Gastrocnemius medialis (tissue), 4 donors: ENCODE data around the gene SRRM3. TPM values are rescaled to one million over a fixed set of nuclear protein-coding genes. Genes with fewer than 3 reads are reported as not detected.
"Not testable (repeated sequence)": the region's sequence is repeated elsewhere in the genome, so short reads cannot be mapped to it uniquely, and the experiment has no call there.

ENCODE experiments used
- ATAC-seq, 2 donors: fragments of 150-250 bp; one replicate each; pipeline ENCODE4 v1.9.1; 2016
- DNase-seq, 2 donors: peaks; one replicate each; pipeline ENCODE4 v3.0.0-alpha.2; 2019
- H3K27ac ChIP-seq, 4 donors: fragments of 200-600 bp; sonication (generic); 1 replicate in 1 of 4; 2 replicates in 3 of 4; pipeline ENCODE4 v1.5.1; 2016 to 2018; ENCODE audit warnings: mild to moderate bottlenecking in 2 of 4, moderate library complexity in 1 of 4
- H3K27me3 ChIP-seq, 3 donors: fragments of 200-600 bp; sonication (generic) in 2 of 3; 1 replicate in 1 of 3; 2 replicates in 2 of 3; pipeline versions ENCODE4 v1.5.1 to v1.6.0; 2016 to 2019; ENCODE audit warnings: mild to moderate bottlenecking in 1 of 3, moderate library complexity in 1 of 3
- H3K36me3 ChIP-seq, 2 donors: fragments of 200-600 bp; sonication (generic) in 1 of 2; one replicate each; pipeline ENCODE4 v1.5.1; 2017 to 2018
- H3K4me1 ChIP-seq, 2 donors: fragments of 200-600 bp; sonication (generic) in 1 of 2; one replicate each; pipeline ENCODE4 v1.5.1; 2016 to 2017; ENCODE audit warnings: mild to moderate bottlenecking in 2 of 2
- H3K4me3 ChIP-seq, 4 donors: fragments of 200-600 bp; sonication (generic) in 3 of 4; 1 replicate in 1 of 4; 2 replicates in 3 of 4; pipeline ENCODE4 v1.5.1; 2016 to 2019; ENCODE audit warnings: mild to moderate bottlenecking in 2 of 4
- H3K9me3 ChIP-seq, 3 donors: fragments of 200-600 bp; sonication (generic) in 2 of 3; 1 replicate in 1 of 3; 2 replicates in 2 of 3; pipeline ENCODE4 v1.5.1; 2016 to 2019
- CTCF ChIP-seq, 5 experiments: fragments of 450-650 bp in 3 of 5; fragments of 200-600 bp in 2 of 5; sonication (generic) in 2 of 5; IDR thresholded peaks in 4 of 5; conservative IDR thresholded peaks in 1 of 5; 1 replicate in 4 of 5; 2 replicates in 1 of 5; pipeline ENCODE4 v1.5.1; 2016 to 2019; ENCODE audit warnings: antibody characterized with exemption in 5 of 5, mild to moderate bottlenecking in 3 of 5, moderate library complexity in 3 of 5
- POLR2A ChIP-seq, 2 donors: fragments of 450-650 bp; IDR thresholded peaks; one replicate each; pipeline ENCODE4 v1.6.1; 2017; ENCODE audit warnings: antibody characterized with exemption in 2 of 2, mild to moderate bottlenecking in 2 of 2, moderate library complexity in 2 of 2
- in situ Hi-C, 4 donors: fragments of 200-750 bp; cut with MboI; loops; one replicate each; pipeline versions ENCODE4 v1.15.0 to v1.8.0; 2017; ENCODE audit warnings: low sequenced_read_pairs in 4 of 4
- intact Hi-C: fragments of 100-400 bp; cut with DNase I; formaldehyde crosslinking; loops from one replicate; pipeline ENCODE4 v1.15.1; 2023; ENCODE audit warnings: low total_unique reads
- total RNA-seq, 4 donors: library from RNA; depleted of rRNA; stranded (reverse); fragments of >200 nt; gene quantifications; one replicate each; pipeline versions ENCODE4 v1.1.0 to v1.2.3, GENCODE V29; 2016

Gene SRRM3
- total RNA-seq, 4 donors from 2014 or later, result 0.53 to 1.2 (median 0.84) TPM

DNA sequence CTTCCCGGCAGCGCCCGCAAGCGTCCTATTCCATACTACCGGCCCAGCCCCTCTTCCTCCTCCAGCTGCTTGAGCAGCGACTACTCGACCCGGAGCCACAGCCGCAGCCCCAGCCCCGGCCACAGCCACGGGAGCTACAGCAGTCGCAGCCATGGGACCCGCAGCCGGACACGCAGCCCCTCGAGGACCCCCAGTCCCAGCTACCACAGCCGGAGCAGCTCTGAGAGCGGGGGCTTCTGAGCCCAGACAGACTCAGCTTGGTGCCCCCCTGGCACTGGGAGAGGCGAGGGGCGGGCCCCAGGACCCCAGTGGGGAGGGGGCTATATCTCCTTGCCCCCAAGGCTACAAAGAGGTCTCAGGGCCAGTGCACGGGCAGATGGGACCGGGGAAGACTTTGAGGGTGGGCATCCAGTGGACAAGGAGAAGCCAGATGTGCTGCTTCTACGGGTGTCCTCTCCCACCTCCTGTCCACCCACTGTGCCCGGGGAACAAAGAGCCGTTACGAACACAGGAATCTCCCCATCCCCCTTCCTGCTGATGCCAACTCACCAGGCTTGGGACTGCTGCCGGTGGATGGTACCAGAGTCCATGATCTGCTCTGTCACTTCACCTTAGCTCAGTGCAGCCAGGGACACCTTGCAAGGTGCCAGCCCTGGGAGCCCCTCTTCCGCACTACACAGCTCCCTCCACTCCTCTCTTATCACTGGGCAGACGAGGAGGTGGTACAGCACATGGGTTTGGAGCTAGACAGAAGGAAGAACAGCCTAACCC, 84.1 kb downstream of the SRRM3 start:
- peaks cover 21 to 24% (median 22%) of the 10 kb centered on the region in 3 donors for H3K27me3 ChIP-seq
- H3K9me3 ChIP-seq, result no peaks in the 10 kb centered on the region
- TF ChIP-seq POLR2A (IDR thresholded peaks at IDR 0.05), result no peak
- no peak for TF ChIP-seq CTCF (IDR thresholded peaks at IDR 0.05 in 4 of 5, conservative IDR thresholded peaks at IDR 0.05 in 1 of 5)
- H3K36me3 ChIP-seq, result no peaks in the 10 kb centered on the region
- no peak overlapping the region for H3K4me3 ChIP-seq
- in situ Hi-C loops (loop anchor here in 2 of 4 donors (10.0 kb wide), 2 partner anchors 101 to 111 kb away; no protein-coding TSS in a partner anchor), intact Hi-C loops (no loop called here)
- H3K4me1 ChIP-seq, result peaks cover 4 to 5% of the 10 kb centered on the region in 2 donors
- no peak for DNase-seq
- no peak for ATAC-seq
- H3K27ac ChIP-seq, result no peak overlapping the region

DNA sequence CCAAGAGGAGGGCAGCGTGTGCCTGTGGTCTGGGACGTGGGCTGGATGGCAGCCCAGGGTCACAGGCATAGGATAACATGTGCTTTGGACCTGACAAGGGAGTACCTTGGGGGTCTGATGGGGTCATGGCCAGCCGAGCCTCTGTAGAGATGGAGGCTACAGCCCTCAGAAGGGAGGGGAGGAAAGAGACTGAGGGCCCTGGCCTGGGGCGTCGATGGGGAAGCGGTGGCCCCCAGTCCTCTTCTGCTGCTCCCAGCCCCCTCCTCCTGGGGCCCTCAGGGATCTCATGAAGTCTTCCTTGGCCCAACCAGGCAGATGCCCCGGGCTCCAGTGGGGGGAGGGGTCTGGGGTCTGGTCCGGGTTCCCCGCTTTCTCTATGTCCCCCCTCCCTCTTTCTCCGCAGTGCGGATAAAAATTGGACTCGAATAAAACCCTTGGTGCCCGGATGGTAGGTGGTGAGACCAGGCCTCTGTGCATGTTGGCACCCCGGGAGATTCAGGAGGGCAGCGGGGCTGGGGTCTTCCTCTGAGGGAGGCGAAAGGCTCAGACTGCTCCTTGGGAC, 85.2 kb downstream of the SRRM3 start:
- no peak overlapping the region for H3K27ac ChIP-seq
- TF ChIP-seq CTCF (IDR thresholded peaks at IDR 0.05 in 4 of 5, conservative IDR thresholded peaks at IDR 0.05 in 1 of 5) (no peak), POLR2A (IDR thresholded peaks at IDR 0.05) (no peak)
- no peaks in the 10 kb centered on the region for H3K9me3 ChIP-seq
- ATAC-seq (no peak), DNase-seq (no peak)
- H3K36me3 ChIP-seq, result no peaks in the 10 kb centered on the region
- peaks cover 15 to 18% (median 16%) of the 10 kb centered on the region in 3 donors for H3K27me3 ChIP-seq
- H3K4me3 ChIP-seq, result no peak overlapping the region
- H3K4me1 ChIP-seq, result peaks cover 5 to 8% of the 10 kb centered on the region in 2 donors
- intact Hi-C loops (no loop called here), in situ Hi-C loops (loop anchor here in 2 of 4 donors (10.0 kb wide), 2 partner anchors 102 to 112 kb away; no protein-coding TSS in a partner anchor)

DNA sequence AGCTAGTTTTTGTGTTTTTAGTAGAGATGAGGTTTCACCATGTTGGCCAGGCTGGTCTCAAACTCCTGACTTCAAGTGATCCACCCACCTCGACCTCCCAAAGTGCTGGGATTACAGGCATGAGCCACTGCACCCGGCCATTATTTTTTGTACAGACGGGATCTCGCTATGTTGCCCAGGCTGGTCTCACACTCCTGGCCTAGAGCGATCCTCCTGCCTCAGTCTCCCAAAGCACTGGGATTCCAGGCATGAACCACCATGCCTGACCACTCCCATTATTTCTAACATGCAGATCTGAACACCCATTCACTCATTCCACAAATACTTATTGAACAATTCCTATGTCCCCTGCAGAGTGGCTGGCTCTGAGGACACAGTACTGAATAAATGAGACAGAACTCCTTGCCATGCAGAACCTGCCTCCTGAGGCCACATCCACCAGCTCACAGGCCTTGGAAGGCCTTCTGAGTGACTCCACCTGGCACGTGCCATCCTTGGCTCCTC, 89.2 kb downstream of the SRRM3 start:
- H3K9me3 ChIP-seq, H3K27me3 ChIP-seq, H3K36me3 ChIP-seq, ATAC-seq, H3K4me3 ChIP-seq, in situ Hi-C loops, DNase-seq: not testable (repeated sequence)
- intact Hi-C loops, result loop anchor here (1.0 to 5.0 kb wide), 4 partner anchors 23 to 239 kb away; no protein-coding TSS in a partner anchor
- Histone ChIP-seq H3K4me1 (peaks cover 38 to 39% of the 10 kb centered on the region in 2 donors), H3K27ac (peak overlapping the region in 3 of 4 donors; percentile 99 to 100 (median 99))

DNA sequence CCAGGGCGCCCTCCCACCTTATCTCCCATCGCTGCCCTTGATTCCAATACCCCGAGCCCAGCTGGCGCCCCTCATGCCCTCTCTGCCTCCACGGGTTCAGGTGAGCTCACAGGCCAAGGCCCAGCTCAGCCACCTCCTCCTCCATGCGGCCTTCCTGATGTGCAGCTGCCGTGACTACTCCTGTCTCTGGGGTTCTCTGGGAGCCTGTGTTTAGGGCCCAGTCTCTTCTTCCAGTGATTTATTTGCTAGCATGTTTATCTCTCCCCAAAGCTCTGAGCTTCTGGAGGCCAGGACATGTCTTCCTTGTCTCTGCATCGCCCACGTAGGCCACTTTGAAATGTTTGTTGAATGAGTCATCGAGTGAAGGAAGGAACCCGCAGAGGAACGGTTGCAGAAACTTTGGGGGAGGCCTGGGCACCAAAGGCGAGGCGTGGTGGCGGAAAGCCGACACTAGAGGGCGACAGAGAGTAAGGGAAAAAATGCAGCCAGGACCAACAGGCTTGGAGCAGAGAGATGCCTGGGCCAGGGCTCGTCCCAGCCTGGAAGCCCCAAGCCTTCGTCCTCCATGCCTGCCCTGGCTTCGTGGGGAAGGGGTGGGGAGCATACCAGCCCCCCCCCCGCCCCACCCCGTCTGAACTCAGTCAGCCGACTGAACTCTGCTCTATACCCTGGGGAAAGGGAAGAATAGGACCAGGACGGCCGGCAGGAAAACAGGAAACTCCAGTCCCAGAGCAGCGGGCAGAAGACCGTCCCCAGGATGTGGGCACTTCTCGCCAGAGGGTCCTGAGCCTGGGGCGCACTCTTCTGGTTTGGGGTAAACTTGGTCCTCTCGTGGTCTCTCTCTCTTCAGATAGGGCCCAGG, 89.9 kb downstream of the SRRM3 start:
- Histone ChIP-seq H3K9me3 (no peaks in the 10 kb centered on the region), H3K4me1 (peaks cover 40 to 45% of the 10 kb centered on the region in 2 donors), H3K27me3 (no peaks in the 10 kb centered on the region), H3K4me3 (peak overlapping the region; percentile 33 to 49 (median 39)), H3K27ac (peak overlapping the region; percentile 99 to 100 (median 100)), H3K36me3 (no peaks in the 10 kb centered on the region)
- in situ Hi-C loops, result no loop called here
- peak; percentile 26 to 48 for TF ChIP-seq POLR2A (IDR thresholded peaks at IDR 0.05)
- TF ChIP-seq CTCF (IDR thresholded peaks at IDR 0.05 in 4 of 5, conservative IDR thresholded peaks at IDR 0.05 in 1 of 5), result peak; percentile 95 to 99 (median 98)
- ATAC-seq (peak; percentile 49 to 53), DNase-seq (peak; percentile 82 to 91)
- intact Hi-C loops, result loop anchor here (1.0 to 5.0 kb wide), 4 partner anchors 23 to 239 kb away; no protein-coding TSS in a partner anchor
